GM12873 (cell line): Measurements from ENCODE around the gene CEP128.

ENCODE experiments used
- TF ChIP-seq, protein P1 (sequence below): IDR thresholded peaks from 2 replicates; pipeline ENCODE4 v1.5.1; 2012; ENCODE audit warnings: low read depth, mild to moderate bottlenecking, moderate library complexity, low read length, control low read depth; ENCODE audit not compliant: insufficient read depth; ENCODE audit errors: missing control alignments

CEP128 gene

DNA sequence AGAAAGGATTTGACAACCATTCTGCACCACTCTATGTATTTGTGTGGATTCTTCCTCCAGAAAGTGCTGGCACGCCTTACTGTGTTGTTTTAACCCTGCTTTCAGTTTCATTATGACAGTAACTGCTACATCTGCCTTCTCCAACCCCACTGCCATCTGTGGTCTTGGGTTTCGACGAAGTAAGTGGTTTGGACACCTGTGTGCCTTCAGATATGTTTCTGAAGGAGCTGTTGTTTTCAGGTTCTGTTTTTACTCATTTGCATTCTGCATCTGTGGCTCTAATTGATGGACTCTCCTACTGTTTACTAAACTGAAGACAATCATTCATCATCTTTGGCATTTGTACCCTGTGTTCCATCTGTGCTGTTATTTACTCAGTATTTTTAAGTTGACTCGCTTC is 18.0 kb upstream of the CEP128 start:
- TF ChIP-seq, protein P1, sequence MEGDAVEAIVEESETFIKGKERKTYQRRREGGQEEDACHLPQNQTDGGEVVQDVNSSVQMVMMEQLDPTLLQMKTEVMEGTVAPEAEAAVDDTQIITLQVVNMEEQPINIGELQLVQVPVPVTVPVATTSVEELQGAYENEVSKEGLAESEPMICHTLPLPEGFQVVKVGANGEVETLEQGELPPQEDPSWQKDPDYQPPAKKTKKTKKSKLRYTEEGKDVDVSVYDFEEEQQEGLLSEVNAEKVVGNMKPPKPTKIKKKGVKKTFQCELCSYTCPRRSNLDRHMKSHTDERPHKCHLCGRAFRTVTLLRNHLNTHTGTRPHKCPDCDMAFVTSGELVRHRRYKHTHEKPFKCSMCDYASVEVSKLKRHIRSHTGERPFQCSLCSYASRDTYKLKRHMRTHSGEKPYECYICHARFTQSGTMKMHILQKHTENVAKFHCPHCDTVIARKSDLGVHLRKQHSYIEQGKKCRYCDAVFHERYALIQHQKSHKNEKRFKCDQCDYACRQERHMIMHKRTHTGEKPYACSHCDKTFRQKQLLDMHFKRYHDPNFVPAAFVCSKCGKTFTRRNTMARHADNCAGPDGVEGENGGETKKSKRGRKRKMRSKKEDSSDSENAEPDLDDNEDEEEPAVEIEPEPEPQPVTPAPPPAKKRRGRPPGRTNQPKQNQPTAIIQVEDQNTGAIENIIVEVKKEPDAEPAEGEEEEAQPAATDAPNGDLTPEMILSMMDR, result no peak

DNA sequence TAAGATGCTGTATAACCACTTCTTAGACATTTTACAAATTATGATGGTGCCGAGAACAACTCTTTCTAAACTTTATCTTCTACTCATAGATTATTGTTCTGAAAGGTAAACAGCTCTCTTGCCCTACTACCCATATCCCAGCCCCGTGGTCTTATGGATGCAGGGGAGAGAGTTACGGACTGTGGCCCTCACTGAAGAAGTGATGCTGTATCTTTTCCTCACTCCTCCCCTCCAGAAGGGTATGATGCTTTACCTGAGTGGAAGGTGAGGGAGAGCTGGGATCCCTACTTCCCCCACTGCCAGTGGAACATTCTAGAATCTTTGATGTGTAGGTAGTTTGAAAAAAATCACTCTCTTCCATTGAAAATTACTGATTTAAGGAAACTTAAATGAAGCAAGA is 17.4 kb upstream of the CEP128 start:
- TF ChIP-seq, protein P1, result no peak

DNA sequence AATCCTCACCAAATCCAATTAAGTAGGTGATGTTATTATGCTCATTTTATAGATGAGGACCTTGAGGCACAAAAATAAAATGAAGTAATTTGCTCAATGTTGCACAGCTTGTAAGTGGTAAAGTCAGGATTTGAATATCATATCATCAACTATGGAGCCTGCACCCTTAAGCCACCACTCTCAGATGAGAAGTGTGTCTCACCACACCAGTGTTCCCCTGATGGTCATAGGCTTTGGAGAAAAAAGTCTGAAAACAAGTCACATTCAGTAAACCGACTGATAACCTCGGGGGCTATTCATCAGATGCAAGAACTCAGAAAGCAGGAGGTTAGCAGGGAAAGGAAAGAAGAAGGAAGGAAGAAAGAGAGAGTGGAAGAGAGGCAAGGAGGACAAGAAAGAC is 16.7 kb upstream of the CEP128 start:
- TF ChIP-seq, protein P1, result no peak

DNA sequence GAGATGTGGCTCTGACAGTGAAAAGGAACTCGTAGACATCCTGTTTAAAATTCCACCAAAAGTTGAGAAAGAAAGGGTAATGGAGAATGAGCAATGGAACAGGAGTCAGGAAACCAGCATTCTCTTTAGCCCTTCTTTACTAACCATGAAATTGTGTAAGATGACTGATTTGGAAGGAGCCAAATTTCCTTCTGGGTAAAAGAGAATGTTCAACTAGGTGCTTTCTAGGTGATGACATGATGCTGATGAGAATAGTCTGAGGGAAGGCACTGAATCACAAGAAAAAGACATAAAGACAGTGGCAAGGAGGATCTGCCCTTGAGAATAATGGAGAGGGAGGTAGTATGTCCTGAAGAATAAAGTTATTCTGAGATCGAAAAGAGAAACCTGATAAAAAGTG is 16.1 kb upstream of the CEP128 start:
- TF ChIP-seq, protein P1, result no peak

DNA sequence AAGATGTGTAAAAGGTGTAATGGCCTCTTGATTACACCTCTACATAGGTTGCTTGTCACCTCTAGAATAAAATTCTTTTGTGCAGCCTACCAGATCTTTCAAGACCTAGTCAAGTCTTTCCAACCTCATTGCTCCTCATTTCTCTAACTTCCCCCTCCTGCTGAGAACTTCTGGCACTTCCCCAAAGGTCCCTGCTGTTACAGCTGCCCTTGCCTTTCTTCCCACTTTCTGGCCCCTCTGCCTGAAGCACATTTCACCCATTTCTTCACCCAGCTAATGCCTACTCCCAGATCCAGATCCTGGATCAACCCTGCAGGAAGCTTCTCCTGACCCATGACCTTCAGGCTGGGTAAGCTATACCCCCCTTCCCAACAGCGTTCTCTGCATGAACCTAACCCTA is 15.4 kb upstream of the CEP128 start:
- TF ChIP-seq, protein P1, result no peak

DNA sequence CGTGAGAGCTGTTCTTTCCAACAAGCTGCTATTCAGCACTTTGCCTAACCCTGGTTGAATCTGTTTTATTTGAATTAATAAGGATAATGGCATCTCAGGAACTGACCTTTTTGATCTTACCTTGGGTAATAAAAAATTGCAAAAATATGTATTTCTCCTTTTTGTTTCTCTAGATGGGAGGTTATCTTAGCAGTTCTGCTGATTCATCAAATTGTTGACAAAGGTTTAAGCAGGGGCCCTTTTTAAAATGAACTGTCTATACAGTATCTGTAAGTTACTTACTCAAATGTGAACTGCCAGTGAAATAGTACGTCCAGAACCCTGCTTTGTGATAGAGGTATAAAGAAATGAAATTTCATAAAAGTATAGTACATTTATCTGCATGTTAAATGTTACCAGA is 14.6 kb upstream of the CEP128 start:
- TF ChIP-seq, protein P1, result no peak

DNA sequence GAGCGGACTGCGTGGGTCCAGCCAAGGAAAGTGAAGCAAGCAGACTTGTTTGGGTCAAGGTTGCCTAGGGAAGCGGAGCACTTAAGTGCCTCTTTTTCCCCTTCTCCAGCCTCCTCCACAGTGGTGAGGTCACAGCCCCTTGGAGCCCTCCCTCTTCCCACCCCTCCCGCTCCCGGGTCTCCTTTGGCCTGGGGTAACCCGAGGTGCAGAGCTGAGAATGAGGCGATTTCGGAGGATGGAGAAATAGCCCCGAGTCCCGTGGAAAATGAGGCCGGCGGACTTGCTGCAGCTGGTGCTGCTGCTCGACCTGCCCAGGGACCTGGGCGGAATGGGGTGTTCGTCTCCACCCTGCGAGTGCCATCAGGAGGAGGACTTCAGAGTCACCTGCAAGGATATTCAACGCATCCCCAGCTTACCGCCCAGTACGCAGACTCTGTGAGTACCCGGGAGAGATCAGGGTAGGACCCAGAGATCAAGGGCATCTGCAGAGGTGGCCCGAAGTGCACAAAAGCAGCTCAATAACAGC is 13.9 kb upstream of the CEP128 start, which contains the start of gene TSHR:
TSS of gene TSHR (plus strand) at position 206 of the 526 bp plus-strand sequence. CDS start at position 266, 60 bp downstream.
- TF ChIP-seq, protein P1, result no peak
